Lung (tissue), 12 donors: ENCODE results near the gene RBM42. TPM values are rescaled to one million over a fixed set of nuclear protein-coding genes. Genes with fewer than 3 reads are reported as not detected.

Experiments used
- ATAC-seq: fragments of 200-7000 bp; cut with Tn5 transposase; one replicate; pipeline ENCODE4 v1.9.1; 2020; ENCODE audit warnings: moderate number of reproducible peaks; ENCODE audit not compliant: insufficient read depth, low FRiP score
- DNase-seq, 3 donors: peaks; one replicate each; pipeline ENCODE4 v3.0.0-alpha.2; 2013 to 2017
- H3K27ac ChIP-seq, 2 donors: one replicate each; pipeline ENCODE4 v1.5.1; 2013; ENCODE audit warnings: mild to moderate bottlenecking in 2 of 2, moderate library complexity in 2 of 2, control low read depth in 1 of 2, inconsistent platforms in 1 of 2, low read depth in 1 of 2, low read length in 1 of 2
- H3K27me3 ChIP-seq, 3 donors: one replicate each; pipeline ENCODE4 v1.5.1; 2013; ENCODE audit warnings: low read length in 2 of 3; ENCODE audit not compliant: control insufficient read depth in 3 of 3, insufficient read depth in 3 of 3
- H3K36me3 ChIP-seq, 4 donors: one replicate each; pipeline ENCODE4 v1.5.1; 2013; ENCODE audit warnings: low read length in 4 of 4, mild to moderate bottlenecking in 1 of 4, moderate library complexity in 1 of 4; ENCODE audit not compliant: control insufficient read depth in 4 of 4, insufficient read depth in 4 of 4
- H3K4me1 ChIP-seq, 5 donors: one replicate each; pipeline ENCODE4 v1.5.1; 2013; ENCODE audit warnings: low read length in 5 of 5, mild to moderate bottlenecking in 2 of 5, moderate library complexity in 1 of 5; ENCODE audit not compliant: control insufficient read depth in 5 of 5, insufficient read depth in 5 of 5
- H3K4me3 ChIP-seq: one replicate; pipeline ENCODE4 v1.5.1; 2013; ENCODE audit warnings: mild to moderate bottlenecking, control low read depth, moderate library complexity
- H3K9ac ChIP-seq, 2 donors: one replicate each; pipeline ENCODE4 v1.5.1; 2013; ENCODE audit warnings: low read length in 2 of 2, control low read depth in 1 of 2; ENCODE audit not compliant: insufficient read depth in 1 of 2
- H3K9me3 ChIP-seq, 4 donors: one replicate each; pipeline ENCODE4 v1.5.1; 2013; ENCODE audit warnings: low read length in 3 of 4, mild to moderate bottlenecking in 1 of 4, moderate library complexity in 1 of 4; ENCODE audit not compliant: control insufficient read depth in 4 of 4, insufficient read depth in 3 of 4
- CTCF ChIP-seq: IDR thresholded peaks from 2 replicates; pipeline ENCODE4 v1.5.1; 2012; ENCODE audit warnings: mild to moderate bottlenecking; ENCODE audit errors: control extremely low read depth, extremely low read depth
- WGBS, 2 donors: extraction: QIAGEN DNeasy Blood & Tissue Kit; methylation state at CpG; one replicate each; pipeline ENCODE4 v1.1.7; 2013; 5-methylcytosine and 5-hydroxymethylcytosine counted together
- polyA plus RNA-seq, 2 donors: library from polyadenylated mRNA; stranded (reverse); fragments of 200-250 nt; gene quantifications; one replicate each; pipeline ENCODE4 v1.2.1, GENCODE V29; 2013
- total RNA-seq, 2 donors: library from RNA; depleted of rRNA in 1 of 2; stranded (reverse); fragments of >200 nt in 1 of 2; gene quantifications; one replicate each; pipeline ENCODE4 v1.2.1, GENCODE V29; 2014 to 2021
- donor health status: control.
- donor health status: control.
- donor health status: Bipolar disorder and iron deficiency.
- donor health status: healthy.
- donor health status: DM: yes; HTN: yes; CAD: no.

RBM42 gene
- total and polyA plus RNA-seq, 4 donors = 28.4 to 84.0 (median 73.0) TPM

GRCh38 chr19:35675589-35676140 is 46.8 kb downstream of the RBM42 start:
- H3K4me3 ChIP-seq = no peak overlapping the region
- no peak for DNase-seq
- no peaks in the 10 kb centered on the region for H3K36me3 ChIP-seq
- ATAC-seq = no peak
- H3K27ac ChIP-seq = no peak overlapping the region
- no peak for TF ChIP-seq CTCF
- H3K4me1 ChIP-seq = peaks cover 0 to 4% (median 0%) of the 10 kb centered on the region in 5 donors
- H3K9me3 ChIP-seq = no peaks in the 10 kb centered on the region
- peaks cover 0 to 23% (median 7%) of the 10 kb centered on the region in 3 donors for H3K27me3 ChIP-seq
- WGBS, 2 donors = 75 to 82% methylated on average over 15 of the region's 15 CpGs
- H3K9ac ChIP-seq = no peak overlapping the region

Other genes with a start within 250 kb of the RBM42 start
- 1 to 10 TPM; 2.6 to 6.2 TPM for gene FFAR2, start 180.8 kb upstream of the RBM42 start, total RNA-seq
- 100 to 1,000 TPM in 1 of 2 donors, 1 to 10 TPM in 1; 1.2 to 113 TPM for gene FFAR2, start 180.8 kb upstream of the RBM42 start, polyA plus RNA-seq
- not detected for gene KRTDAP, start 138.6 kb upstream of the RBM42 start, total RNA-seq
- gene KRTDAP, start 138.6 kb upstream of the RBM42 start, polyA plus RNA-seq = under 1 TPM; 0.16 to 0.49 TPM
- gene DMKN, start 115.4 kb upstream of the RBM42 start, total RNA-seq = 100 to 1,000 TPM in 1 of 2 donors, 10 to 100 TPM in 1; 84.6 to 127 TPM
- 100 to 1,000 TPM in 1 of 2 donors, 10 to 100 TPM in 1; 79.0 to 278 TPM for gene DMKN, start 115.4 kb upstream of the RBM42 start, polyA plus RNA-seq
- gene SBSN, start 100.7 kb upstream of the RBM42 start, total RNA-seq = under 1 TPM in 1 of 2 donors, not detected in 1; 0.09 TPM
- under 1 TPM; 0.08 to 0.39 TPM for gene SBSN, start 100.7 kb upstream of the RBM42 start, polyA plus RNA-seq
- not detected for gene GAPDHS, start 95.6 kb upstream of the RBM42 start, total RNA-seq
- gene GAPDHS, start 95.6 kb upstream of the RBM42 start, polyA plus RNA-seq = not detected
- 10 to 100 TPM; 39.0 to 98.8 TPM for gene TMEM147, start 83.4 kb upstream of the RBM42 start, total RNA-seq
- 100 to 1,000 TPM; 150 to 167 TPM for gene TMEM147, start 83.4 kb upstream of the RBM42 start, polyA plus RNA-seq
- gene ATP4A, start 65.4 kb upstream of the RBM42 start, total RNA-seq = not detected
- under 1 TPM in 1 of 2 donors, not detected in 1; 0.01 TPM for gene ATP4A, start 65.4 kb upstream of the RBM42 start, polyA plus RNA-seq
- not detected for gene PMIS2, start 42.9 kb upstream of the RBM42 start, total RNA-seq
- not detected for gene PMIS2, start 42.9 kb upstream of the RBM42 start, polyA plus RNA-seq
- 10 to 100 TPM; 13.9 to 15.8 TPM for gene HAUS5, start 16.3 kb upstream of the RBM42 start, total RNA-seq
- gene HAUS5, start 16.3 kb upstream of the RBM42 start, polyA plus RNA-seq = 10 to 100 TPM in 1 of 2 donors, 1 to 10 TPM in 1; 6.0 to 16.5 TPM
- 1 to 10 TPM in 1 of 2 donors, under 1 TPM in 1; 0.31 to 1.0 TPM for gene ETV2, start 12.7 kb downstream of the RBM42 start, total RNA-seq
- 1 to 10 TPM; 1.2 to 2.5 TPM for gene ETV2, start 12.7 kb downstream of the RBM42 start, polyA plus RNA-seq
- gene COX6B1, start 19.3 kb downstream of the RBM42 start, total RNA-seq = 100 to 1,000 TPM; 202 to 338 TPM
- 1,000 to 10,000 TPM in 1 of 2 donors, 100 to 1,000 TPM in 1; 679 to 1,407 TPM for gene COX6B1, start 19.3 kb downstream of the RBM42 start, polyA plus RNA-seq
- gene UPK1A, start 37.5 kb downstream of the RBM42 start, total RNA-seq = not detected
- gene UPK1A, start 37.5 kb downstream of the RBM42 start, polyA plus RNA-seq = under 1 TPM in 1 of 2 donors, not detected in 1; 0.03 TPM
- gene ZBTB32, start 75.5 kb downstream of the RBM42 start, total RNA-seq = under 1 TPM; 0.28 to 0.63 TPM
- under 1 TPM; 0.22 to 0.50 TPM for gene ZBTB32, start 75.5 kb downstream of the RBM42 start, polyA plus RNA-seq
- gene KMT2B, start 89.0 kb downstream of the RBM42 start, total RNA-seq = 10 to 100 TPM; 24.9 to 41.0 TPM
- 10 to 100 TPM; 21.7 to 30.0 TPM for gene KMT2B, start 89.0 kb downstream of the RBM42 start, polyA plus RNA-seq
- gene IGFLR1, start 113.4 kb downstream of the RBM42 start, total RNA-seq = 10 to 100 TPM in 1 of 2 donors, 1 to 10 TPM in 1; 3.8 to 32.3 TPM
- gene IGFLR1, start 113.4 kb downstream of the RBM42 start, polyA plus RNA-seq = 10 to 100 TPM; 19.6 to 72.5 TPM
- gene U2AF1L4, start 116.4 kb downstream of the RBM42 start, total RNA-seq = 10 to 100 TPM; 14.0 to 21.6 TPM
- 10 to 100 TPM; 13.0 to 25.5 TPM for gene U2AF1L4, start 116.4 kb downstream of the RBM42 start, polyA plus RNA-seq
- gene PSENEN, start 116.6 kb downstream of the RBM42 start, total RNA-seq = 100 to 1,000 TPM in 1 of 2 donors, 10 to 100 TPM in 1; 36.8 to 129 TPM
- gene PSENEN, start 116.6 kb downstream of the RBM42 start, polyA plus RNA-seq = 100 to 1,000 TPM in 1 of 2 donors, 10 to 100 TPM in 1; 84.2 to 196 TPM
- gene LIN37, start 119.5 kb downstream of the RBM42 start, total RNA-seq = 10 to 100 TPM in 1 of 2 donors, 1 to 10 TPM in 1; 4.4 to 11.4 TPM
- gene LIN37, start 119.5 kb downstream of the RBM42 start, polyA plus RNA-seq = 10 to 100 TPM; 16.2 TPM
- gene HSPB6, start 128.0 kb downstream of the RBM42 start, total RNA-seq = 10 to 100 TPM; 13.2 to 44.8 TPM
- 10 to 100 TPM; 22.5 to 26.4 TPM for gene HSPB6, start 128.0 kb downstream of the RBM42 start, polyA plus RNA-seq
- gene PROSER3, start 129.1 kb downstream of the RBM42 start, total RNA-seq = 10 to 100 TPM; 10.5 to 32.2 TPM
- 10 to 100 TPM; 10.0 to 13.6 TPM for gene PROSER3, start 129.1 kb downstream of the RBM42 start, polyA plus RNA-seq
- 10 to 100 TPM; 16.2 to 16.6 TPM for gene ARHGAP33, start 146.5 kb downstream of the RBM42 start, total RNA-seq
- 1 to 10 TPM; 3.1 to 8.2 TPM for gene ARHGAP33, start 146.5 kb downstream of the RBM42 start, polyA plus RNA-seq
- not detected for gene PRODH2, start 183.8 kb downstream of the RBM42 start, total RNA-seq
- not detected for gene PRODH2, start 183.8 kb downstream of the RBM42 start, polyA plus RNA-seq
- under 1 TPM in 1 of 2 donors, not detected in 1; 0.23 TPM for gene NPHS1, start 223.5 kb downstream of the RBM42 start, total RNA-seq
- under 1 TPM in 1 of 2 donors, not detected in 1; 0.02 TPM for gene NPHS1, start 223.5 kb downstream of the RBM42 start, polyA plus RNA-seq
- gene KIRREL2, start 227.9 kb downstream of the RBM42 start, total RNA-seq = 1 to 10 TPM in 1 of 2 donors, not detected in 1; 1.2 TPM
- under 1 TPM; 0.04 to 0.10 TPM for gene KIRREL2, start 227.9 kb downstream of the RBM42 start, polyA plus RNA-seq
- gene APLP1, start 239.5 kb downstream of the RBM42 start, total RNA-seq = 1 to 10 TPM; 1.7 to 2.3 TPM
- gene APLP1, start 239.5 kb downstream of the RBM42 start, polyA plus RNA-seq = 1 to 10 TPM in 1 of 2 donors, under 1 TPM in 1; 0.94 to 6.5 TPM